IPS DF 4.7 (cell line): ENCODE measurements around the gene TTC4.
"Not testable (repeated sequence)": the region's sequence is repeated elsewhere in the genome, so short reads cannot be mapped to it uniquely, and the experiment has no call there.

Source experiments
- DNase-seq: peaks from one replicate; pipeline ENCODE4 v3.0.0-alpha.2; 2013; ENCODE audit warnings: low spot score; ENCODE audit errors: extremely low read depth

The TTC4 gene

DNA sequence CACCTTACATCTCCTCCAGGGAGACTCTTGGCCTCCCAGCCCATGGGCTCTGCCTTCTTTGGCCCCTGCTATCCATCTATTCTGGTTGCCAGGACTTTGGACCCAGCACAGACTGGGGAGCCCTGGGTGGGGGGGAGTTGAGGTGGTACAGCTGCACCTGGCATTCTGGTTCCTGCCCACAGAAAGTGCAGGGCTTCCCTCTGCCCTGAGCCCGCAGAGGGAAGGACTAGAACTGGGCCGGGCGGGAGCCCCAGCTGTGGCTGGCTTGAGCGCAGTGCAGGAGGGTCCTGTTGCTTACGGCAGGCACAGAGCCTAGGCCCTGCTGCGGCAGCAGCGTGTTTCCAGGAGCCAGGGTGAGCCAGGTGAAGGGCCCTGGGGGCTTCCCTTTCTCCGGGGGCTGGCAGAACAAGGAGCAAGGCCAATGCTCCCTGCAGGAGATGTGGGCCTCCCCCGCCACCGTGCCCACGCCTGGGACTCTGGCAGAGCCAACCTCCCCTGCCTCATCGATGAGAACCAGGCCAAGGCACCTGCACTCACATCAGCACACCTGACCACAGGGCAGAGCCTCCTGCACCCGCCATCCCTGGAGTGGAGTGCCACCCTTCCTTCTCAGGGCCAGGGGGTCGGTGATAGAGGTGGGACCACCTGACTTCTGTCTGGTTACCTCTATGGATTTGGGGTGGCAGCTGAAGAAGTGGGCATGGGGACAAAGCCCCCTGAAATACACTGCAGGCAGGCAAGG is 32.6 kb downstream of the TTC4 start:
- no peak for DNase-seq

GRCh38 chr1:54750596-54750995 is 34.9 kb downstream of the TTC4 start:
- no peak for DNase-seq

DNA sequence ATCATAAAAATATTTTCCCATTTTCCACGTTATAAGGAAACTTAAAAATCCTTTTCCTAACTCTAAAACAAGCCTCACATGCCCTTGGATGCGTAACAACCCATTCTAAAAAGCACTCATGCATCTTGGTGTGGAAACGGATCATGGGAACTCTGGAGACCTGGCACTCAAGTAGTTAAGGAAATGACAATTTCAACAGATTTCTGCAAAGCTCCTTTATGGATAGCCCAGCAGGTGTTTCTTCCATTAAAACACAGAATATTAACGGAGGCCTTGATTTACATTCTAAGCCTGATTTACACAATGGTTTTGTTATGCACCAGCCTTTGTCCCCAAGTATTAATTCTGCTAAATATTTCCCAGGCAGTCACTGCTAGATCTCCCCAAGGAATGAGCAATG is 35.8 kb downstream of the TTC4 start:
- no peak for DNase-seq

DNA sequence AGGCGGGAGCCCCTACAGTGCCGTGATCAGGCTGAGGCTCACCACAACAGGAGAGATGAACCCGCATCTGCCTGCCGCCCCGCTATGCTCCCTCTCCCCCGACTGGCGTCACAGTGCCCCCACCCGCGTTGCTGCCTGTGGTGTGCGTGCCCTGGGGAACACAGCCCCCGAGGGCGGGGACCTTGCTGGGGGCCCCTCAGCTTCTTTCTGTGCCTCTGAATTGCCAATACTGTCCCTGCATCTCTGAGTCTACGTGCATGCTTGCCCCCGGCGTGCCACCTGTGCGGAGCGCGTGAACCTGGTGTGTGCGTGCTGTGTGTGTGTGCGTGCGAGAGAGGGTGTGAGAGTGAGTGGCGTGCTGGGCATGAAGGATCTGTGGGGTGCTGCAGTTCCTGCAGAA is 38.4 kb downstream of the TTC4 start:
- DNase-seq: no peak

- DNase-seq: no peak
These were observed 39.0 kb downstream of the TTC4 start for GRCh38 chr1:54754486-54755285.

DNA sequence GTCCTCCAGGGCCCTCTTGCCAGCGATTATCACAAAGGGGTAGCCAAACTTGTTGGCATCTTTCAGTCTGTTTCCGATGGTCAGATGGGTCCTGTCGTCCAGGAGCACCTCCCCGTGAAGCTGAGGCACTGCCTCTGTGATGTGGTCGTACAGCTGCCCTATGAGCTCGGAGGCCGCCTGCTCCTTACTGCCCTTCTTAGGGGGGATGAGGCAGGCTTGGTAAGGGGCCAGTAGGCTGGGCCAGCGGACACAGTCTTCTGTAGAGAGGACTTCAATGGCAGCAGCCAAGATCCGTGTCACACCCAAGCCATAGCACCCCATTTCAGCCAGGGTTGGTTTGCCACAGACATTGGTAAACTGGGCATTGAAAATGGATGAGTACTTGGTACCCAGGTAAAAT is 42.2 kb downstream of the TTC4 start:
- no peak for DNase-seq

DNA sequence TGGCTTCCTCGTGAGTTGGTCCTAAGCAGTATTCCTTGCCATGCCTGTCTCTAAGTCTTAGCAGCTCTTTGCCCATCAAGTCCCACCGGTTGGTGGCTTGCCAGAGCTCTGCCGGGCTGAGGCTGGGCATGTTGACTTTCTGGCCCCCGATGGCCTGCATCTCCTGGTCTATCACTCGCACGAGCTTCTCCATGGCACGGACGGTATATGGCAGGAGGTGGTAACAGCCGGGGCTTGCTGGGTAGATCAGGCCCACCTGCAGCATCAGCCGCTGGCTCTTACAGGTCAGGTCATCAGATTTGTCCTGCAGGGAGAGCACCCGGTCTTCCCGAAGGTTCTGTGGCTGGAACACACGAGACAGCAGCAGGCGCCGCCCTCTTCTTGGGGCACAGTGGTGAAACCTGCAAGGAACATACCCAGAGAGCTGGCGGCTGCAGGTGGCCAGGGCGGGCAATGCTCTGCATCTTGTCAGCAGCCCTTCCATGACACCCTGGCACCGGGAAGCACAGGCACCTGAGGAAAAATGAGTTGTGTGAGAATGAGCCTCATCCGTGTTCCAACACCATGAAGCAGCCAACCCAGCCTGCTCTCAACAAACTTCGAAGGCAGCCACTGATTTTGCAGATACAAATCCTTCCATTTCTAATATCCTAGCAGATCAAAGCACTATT is 43.2 kb downstream of the TTC4 start:
- no peak for DNase-seq

GRCh38 chr1:54763816-54764132 is 48.1 kb downstream of the TTC4 start:
- DNase-seq: no peak

GRCh38 chr1:54764133-54764921 is 48.7 kb downstream of the TTC4 start, which contains the start of gene PARS2:
Gene PARS2 (minus strand): TSS chr1:54764523. CDS start chr1:54759161, 5,362 bp downstream.
- peak; percentile 96 for DNase-seq

- DNase-seq: no peak
These were observed 49.4 kb downstream of the TTC4 start for GRCh38 chr1:54764922-54765561.

- no peak for DNase-seq
These were observed 51.1 kb downstream of the TTC4 start for GRCh38 chr1:54766726-54767125.

- DNase-seq: no peak
These were observed 51.9 kb downstream of the TTC4 start for GRCh38 chr1:54767526-54767925.

DNA sequence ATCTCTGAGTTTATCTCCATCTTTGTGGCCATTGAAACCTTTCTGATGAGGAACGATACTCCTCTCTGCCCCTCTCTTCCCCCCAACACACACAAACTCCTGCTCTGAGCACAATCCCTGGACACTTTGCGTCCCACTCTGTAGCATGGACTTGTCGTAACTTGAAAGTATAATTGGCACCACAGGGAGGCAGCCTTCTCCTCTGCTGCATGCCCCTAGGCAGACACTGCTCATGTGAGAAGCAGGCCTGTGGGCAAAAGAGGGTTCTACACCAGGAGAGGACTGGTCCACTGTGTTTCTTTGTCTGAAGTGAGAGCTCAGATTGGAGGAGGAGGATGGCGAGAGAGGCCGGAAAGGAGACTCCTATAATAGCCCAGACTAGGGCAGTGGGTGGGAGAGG is 52.4 kb downstream of the TTC4 start:
- no peak for DNase-seq

GRCh38 chr1:54772951-54773350 is 57.3 kb downstream of the TTC4 start:
- no peak for DNase-seq

DNA sequence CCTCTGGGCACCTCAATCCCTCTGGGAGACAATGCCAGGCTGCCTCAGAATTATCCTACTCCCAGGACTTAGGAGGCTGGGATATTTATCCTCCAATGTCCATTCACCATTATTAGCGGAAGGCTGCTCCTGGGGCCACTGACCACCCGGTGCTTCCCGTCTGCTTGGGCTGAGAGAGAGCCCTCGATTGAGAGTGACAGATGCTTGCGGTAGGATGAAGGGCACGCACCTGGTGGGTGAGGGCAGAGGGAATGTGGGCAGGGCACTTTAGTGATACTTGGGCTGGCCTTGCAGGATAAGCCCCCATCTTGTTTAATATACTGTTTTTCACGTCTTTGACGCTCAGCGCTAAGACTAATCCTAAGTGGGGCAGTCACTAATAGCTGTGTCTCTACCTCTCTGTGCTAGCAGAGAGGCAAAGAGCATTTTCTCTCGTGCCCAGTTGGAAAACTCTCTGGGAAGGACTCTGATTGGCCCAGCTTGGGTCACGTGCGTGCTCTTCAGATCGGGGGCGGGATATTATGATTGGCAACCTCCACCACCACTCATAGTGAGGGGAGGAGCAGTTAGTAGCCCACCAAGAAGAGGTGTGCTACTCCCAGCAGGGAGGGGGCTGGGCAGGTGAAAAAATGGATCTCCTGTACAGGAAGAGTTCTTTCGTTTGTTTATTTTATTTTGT is 59.3 kb downstream of the TTC4 start:
- no peak for DNase-seq

GRCh38 chr1:54775828-54776721 is 60.4 kb downstream of the TTC4 start:
- DNase-seq: not testable (repeated sequence)

GRCh38 chr1:54777011-54777410 is 61.4 kb downstream of the TTC4 start:
- DNase-seq: no peak

GRCh38 chr1:54777431-54777830 is 61.8 kb downstream of the TTC4 start:
- DNase-seq: no peak

DNA sequence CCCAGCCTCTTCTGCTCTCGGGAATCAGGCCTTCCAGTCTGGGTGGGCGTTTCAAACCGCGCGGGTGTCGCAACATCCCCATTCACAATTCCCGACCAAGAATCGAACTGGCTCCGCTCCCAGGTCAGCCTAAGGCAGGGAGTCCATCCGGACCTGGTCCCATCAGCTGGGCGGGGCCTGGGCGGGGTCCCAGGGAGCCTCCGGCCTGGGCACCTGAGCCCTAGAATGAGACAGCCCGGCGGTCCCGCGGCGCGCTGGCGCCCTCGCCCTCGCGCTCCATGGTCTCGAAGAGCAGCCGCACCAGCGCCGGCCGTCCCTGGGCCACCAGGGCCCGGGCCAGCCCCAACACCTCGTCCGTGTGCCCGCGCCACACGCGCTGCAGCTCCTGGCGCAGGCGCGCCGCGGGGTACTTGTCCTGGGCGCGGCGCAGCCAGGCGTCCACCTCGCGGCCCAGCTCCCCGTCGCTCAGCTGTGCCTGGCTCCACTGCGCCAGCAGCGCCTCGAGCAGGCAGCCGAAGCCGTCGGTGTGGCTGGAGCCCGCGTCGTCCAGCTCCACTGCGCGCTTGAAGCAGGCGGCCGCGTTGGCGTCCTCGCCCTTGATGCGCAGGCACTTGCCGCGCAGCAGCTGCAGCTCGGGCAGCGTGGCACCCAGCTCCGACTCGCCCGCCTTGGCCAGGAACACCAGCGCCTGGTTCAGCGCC is 65.5 kb downstream of the TTC4 start:
- DNase-seq: no peak
